ENCODE results near the gene BMAL1. TPM values are rescaled to one million over a fixed set of nuclear protein-coding genes. Genes with fewer than 3 reads are reported as not detected.
A peak's percentile ranks its signal among the peaks of the same experiment; 100 is the strongest.
"Not testable (repeated sequence)": the region's sequence is repeated elsewhere in the genome, so short reads cannot be mapped to it uniquely, and the experiment has no call there.

BMAL1 gene
- total RNA-seq, 2 experiments from 2014 or later, result 28.2 to 29.0 TPM

DNA sequence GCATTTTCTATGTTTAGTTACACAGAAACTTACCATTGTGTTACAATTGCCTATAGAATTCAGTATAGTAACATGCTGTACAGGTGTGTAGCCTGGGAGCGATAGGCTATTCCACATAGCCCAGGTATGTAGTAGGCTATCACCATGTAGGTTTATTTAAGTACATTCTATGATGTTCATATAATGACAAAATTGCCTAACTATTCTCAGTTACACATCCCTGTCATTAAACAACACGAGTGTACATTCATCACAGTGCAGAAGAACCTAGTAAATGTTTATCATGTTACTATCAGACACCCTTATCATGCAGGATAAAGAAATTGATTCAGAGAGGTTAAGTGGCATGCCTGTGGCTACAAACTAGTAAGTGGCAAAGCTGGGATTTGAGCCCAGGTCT lies 28.4 kb upstream of the BMAL1 start:
- H3K27me3 Mint-ChIP-seq (ENCODE audit: low read depth), result peaks cover 14% of the 10 kb centered on the region
- H3K27ac Mint-ChIP-seq, result no peak overlapping the region
- no peak overlapping the region for H3K4me3 Mint-ChIP-seq
- CTCF ChIA-PET, result interaction anchor here (1.3 to 1.5 kb wide), 3 partner anchors 8 to 99 kb away, joined by 3 to 7 read pairs (median 5); no protein-coding TSS in a partner anchor
- H3K9me3 Mint-ChIP-seq, result no peaks in the 10 kb centered on the region
- no peaks in the 10 kb centered on the region for H3K36me3 Mint-ChIP-seq (ENCODE audit: low read depth)
- H3K4me1 Mint-ChIP-seq (ENCODE audit: low read depth), result no peaks in the 10 kb centered on the region
- DNase-seq, result no peak
- intact Hi-C loops (cut with micrococcal nuclease), result no loop called here

DNA sequence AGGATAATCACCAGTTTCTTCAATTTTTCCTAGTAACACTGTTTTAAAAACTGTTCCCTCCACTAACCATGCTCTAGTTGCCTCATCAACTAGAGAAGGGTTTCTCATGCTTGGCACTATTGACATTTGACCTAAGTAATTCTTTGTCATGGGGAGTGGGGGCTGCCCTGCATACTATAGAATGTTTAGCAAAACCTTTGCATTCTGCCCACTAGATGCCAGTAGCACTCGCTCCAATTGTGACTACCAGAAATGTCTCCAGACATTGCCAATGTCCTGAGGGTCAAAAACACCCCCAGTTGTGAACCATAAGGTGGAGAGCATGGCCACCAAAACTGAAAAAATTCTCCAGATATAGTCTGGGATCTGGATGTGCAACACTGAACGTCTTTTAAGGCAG lies 27.6 kb upstream of the BMAL1 start:
- H3K4me1 Mint-ChIP-seq (ENCODE audit: low read depth), result no peaks in the 10 kb centered on the region
- no peaks in the 10 kb centered on the region for H3K36me3 Mint-ChIP-seq (ENCODE audit: low read depth)
- H3K27me3 Mint-ChIP-seq (ENCODE audit: low read depth), result peaks cover 9% of the 10 kb centered on the region
- no peak overlapping the region for H3K27ac Mint-ChIP-seq
- H3K4me3 Mint-ChIP-seq, result no peak overlapping the region
- intact Hi-C loops (cut with micrococcal nuclease), result loop anchor here (1.0 kb wide), 1 partner anchor 94 kb away; no protein-coding TSS in a partner anchor
- no peaks in the 10 kb centered on the region for H3K9me3 Mint-ChIP-seq
- peak; percentile 26 for DNase-seq
- CTCF ChIA-PET, result interaction anchor here (0.5 to 1.5 kb wide), 6 partner anchors 23 to 95 kb away, joined by 3 to 7 read pairs (median 4); no protein-coding TSS in a partner anchor

DNA sequence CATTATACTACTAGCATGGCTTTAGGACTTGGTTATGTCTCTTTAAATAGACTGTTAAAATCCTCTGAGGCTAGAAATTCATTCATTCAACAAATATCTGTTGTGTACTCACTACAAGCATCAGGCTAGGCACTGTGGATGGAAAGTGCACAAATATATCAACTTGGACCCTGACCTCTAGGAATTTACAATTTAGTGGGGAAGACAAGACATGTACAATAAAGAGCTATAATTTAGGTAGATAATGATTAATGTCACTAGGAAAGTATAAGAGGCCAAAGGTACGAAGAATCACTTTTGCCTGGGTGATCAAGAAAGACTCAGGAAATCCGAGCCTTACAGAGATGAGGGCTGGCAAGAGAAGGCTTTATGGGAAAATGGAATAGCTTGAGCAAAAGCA lies 25.6 kb upstream of the BMAL1 start:
- CTCF ChIA-PET, result interaction anchor here (0.8 to 1.1 kb wide), 3 partner anchors 84 to 115 kb away, joined by 3 to 5 read pairs (median 3); no protein-coding TSS in a partner anchor
- Mint-ChIP-seq H3K27ac (no peak overlapping the region), H3K36me3 (ENCODE audit: low read depth) (no peaks in the 10 kb centered on the region), H3K9me3 (no peaks in the 10 kb centered on the region), H3K4me3 (no peak overlapping the region), H3K27me3 (ENCODE audit: low read depth) (no peaks in the 10 kb centered on the region), H3K4me1 (ENCODE audit: low read depth) (no peaks in the 10 kb centered on the region)
- intact Hi-C loops (cut with micrococcal nuclease), result no loop called here
- no peak for DNase-seq

DNA sequence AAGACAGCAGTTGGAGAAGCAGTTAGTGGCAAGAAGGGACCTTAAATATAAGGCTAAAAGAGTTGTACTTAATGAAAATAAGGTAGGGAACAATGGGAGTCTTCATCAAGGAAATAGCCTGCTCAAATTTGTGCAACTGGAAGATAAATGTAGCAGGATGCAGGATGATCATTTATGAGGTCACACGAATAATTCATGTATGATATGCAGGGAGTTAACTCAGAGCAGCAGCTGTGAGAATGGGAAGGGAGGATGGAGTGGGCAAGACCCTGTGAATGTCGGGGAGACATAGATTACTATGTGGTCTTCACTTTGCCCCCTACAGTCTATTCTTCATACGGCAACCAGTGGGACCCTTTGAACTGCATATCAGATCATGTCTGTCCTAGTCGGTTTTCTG lies 25.2 kb upstream of the BMAL1 start:
- no peak overlapping the region for H3K27ac Mint-ChIP-seq
- H3K36me3 Mint-ChIP-seq (ENCODE audit: low read depth), result no peaks in the 10 kb centered on the region
- no peaks in the 10 kb centered on the region for H3K27me3 Mint-ChIP-seq (ENCODE audit: low read depth)
- CTCF ChIA-PET, result no interaction called here
- no peak for DNase-seq
- intact Hi-C loops (cut with micrococcal nuclease), result no loop called here
- H3K9me3 Mint-ChIP-seq, result no peaks in the 10 kb centered on the region
- no peaks in the 10 kb centered on the region for H3K4me1 Mint-ChIP-seq (ENCODE audit: low read depth)
- no peak overlapping the region for H3K4me3 Mint-ChIP-seq

DNA sequence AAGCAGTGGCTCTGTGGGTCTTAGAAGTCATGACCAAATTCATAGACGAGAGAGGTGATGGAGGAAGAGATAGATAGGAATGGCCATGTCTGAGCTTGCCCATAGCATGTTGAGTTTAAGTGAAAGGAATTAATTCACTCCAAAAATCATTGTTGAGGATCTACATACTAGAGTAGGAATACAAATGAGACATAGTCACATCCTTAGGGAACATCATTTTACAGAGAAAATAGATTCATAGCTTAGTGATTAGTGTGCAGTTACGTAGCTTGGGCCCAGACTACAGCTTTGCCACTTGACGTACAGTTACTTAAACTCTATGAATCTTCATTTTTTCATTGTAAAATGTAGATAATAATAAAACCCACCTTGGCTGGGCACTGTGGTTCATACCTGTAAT lies 21.4 kb upstream of the BMAL1 start:
- Mint-ChIP-seq H3K4me3 (no peak overlapping the region), H3K9me3 (no peaks in the 10 kb centered on the region), H3K27me3 (ENCODE audit: low read depth) (no peaks in the 10 kb centered on the region), H3K4me1 (ENCODE audit: low read depth) (peaks cover 17% of the 10 kb centered on the region), H3K36me3 (ENCODE audit: low read depth) (no peaks in the 10 kb centered on the region), H3K27ac (no peak overlapping the region)
- CTCF ChIA-PET, result interaction anchor here (0.6 to 1.4 kb wide), 5 partner anchors 17 to 90 kb away, joined by 3 to 5 read pairs (median 3); no protein-coding TSS in a partner anchor
- DNase-seq, result no peak
- intact Hi-C loops (cut with micrococcal nuclease), result no loop called here

DNA sequence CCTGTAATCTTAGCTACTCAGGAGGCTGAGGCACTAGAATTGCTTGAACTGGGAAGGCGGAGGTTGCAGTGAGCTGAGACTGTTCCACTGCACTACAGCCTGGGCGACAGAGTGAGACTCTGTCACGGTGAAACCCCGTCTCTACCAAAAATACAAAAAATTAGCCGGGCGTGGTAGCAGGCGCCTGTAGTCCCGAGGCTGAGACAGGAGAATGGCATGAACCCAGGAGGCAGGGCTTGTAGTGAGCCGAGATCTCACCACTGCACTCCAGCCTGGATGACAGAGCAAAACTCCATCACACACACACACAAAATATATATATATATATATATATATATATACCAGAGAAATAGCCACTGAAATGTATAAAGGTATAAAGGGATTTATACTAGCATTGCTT lies 19.5 kb upstream of the BMAL1 start:
- H3K4me1 Mint-ChIP-seq (ENCODE audit: low read depth), result peaks cover 17% of the 10 kb centered on the region
- H3K4me3 Mint-ChIP-seq; H3K27ac Mint-ChIP-seq; H3K27me3 Mint-ChIP-seq (ENCODE audit: low read depth); intact Hi-C loops (cut with micrococcal nuclease); DNase-seq; H3K9me3 Mint-ChIP-seq; H3K36me3 Mint-ChIP-seq (ENCODE audit: low read depth): not testable (repeated sequence)
- CTCF ChIA-PET, result interaction anchor here (0.6 to 1.8 kb wide), 3 partner anchors 8 to 99 kb away, joined by 3 to 5 read pairs (median 4); no protein-coding TSS in a partner anchor

DNA sequence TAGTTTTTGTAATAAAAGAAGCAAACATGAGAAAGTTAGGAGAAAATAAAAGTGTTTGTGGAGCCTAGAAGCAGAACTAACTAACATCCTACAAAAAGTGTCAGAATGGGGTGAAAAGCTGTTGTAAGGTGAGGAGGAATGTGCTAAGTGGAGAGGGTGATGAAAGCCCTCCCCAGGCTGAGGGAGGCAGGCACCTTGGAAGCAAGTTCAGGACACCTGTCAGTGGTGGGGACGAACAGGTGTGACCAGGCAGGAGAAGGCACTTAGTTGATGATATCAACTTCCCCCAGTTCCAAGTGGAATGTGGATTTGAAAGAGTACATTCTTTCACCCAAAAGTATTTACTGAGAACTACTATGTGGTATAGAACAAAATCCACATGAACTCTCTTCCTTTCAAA lies 18.7 kb upstream of the BMAL1 start:
- peaks cover 17% of the 10 kb centered on the region for H3K4me1 Mint-ChIP-seq (ENCODE audit: low read depth)
- no peak overlapping the region for H3K27ac Mint-ChIP-seq
- no peaks in the 10 kb centered on the region for H3K9me3 Mint-ChIP-seq
- no peak for DNase-seq
- intact Hi-C loops (cut with micrococcal nuclease), result no loop called here
- no peak overlapping the region for H3K4me3 Mint-ChIP-seq
- no peaks in the 10 kb centered on the region for H3K36me3 Mint-ChIP-seq (ENCODE audit: low read depth)
- CTCF ChIA-PET, result no interaction called here
- H3K27me3 Mint-ChIP-seq (ENCODE audit: low read depth), result no peaks in the 10 kb centered on the region

DNA sequence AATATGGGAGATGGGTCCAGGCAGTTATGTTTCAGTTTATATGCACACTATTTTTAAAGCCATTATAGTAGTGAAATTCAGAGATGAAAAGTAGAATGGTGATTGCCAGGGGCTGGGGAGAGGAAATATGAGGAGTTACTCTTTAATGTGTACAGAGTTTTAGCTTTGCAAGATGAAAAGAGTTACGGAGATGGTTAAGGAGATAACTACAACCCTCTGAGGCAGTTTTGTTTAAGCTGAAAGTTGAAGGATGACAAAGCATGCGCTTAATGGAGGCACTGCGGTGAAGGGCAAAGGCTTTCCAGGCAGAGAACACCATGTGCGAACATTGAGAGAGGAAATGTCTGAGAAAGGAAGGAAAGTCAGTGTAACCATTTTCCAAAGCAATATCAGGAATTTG lies 18.2 kb upstream of the BMAL1 start:
- DNase-seq, result peak; percentile 14
- CTCF ChIA-PET, result no interaction called here
- H3K4me3 Mint-ChIP-seq, result peak overlapping the region; percentile 5
- no peaks in the 10 kb centered on the region for H3K36me3 Mint-ChIP-seq (ENCODE audit: low read depth)
- H3K9me3 Mint-ChIP-seq, result no peaks in the 10 kb centered on the region
- H3K27ac Mint-ChIP-seq, result no peak overlapping the region
- H3K27me3 Mint-ChIP-seq (ENCODE audit: low read depth), result no peaks in the 10 kb centered on the region
- intact Hi-C loops (cut with micrococcal nuclease), result no loop called here
- peaks cover 17% of the 10 kb centered on the region for H3K4me1 Mint-ChIP-seq (ENCODE audit: low read depth)

DNA sequence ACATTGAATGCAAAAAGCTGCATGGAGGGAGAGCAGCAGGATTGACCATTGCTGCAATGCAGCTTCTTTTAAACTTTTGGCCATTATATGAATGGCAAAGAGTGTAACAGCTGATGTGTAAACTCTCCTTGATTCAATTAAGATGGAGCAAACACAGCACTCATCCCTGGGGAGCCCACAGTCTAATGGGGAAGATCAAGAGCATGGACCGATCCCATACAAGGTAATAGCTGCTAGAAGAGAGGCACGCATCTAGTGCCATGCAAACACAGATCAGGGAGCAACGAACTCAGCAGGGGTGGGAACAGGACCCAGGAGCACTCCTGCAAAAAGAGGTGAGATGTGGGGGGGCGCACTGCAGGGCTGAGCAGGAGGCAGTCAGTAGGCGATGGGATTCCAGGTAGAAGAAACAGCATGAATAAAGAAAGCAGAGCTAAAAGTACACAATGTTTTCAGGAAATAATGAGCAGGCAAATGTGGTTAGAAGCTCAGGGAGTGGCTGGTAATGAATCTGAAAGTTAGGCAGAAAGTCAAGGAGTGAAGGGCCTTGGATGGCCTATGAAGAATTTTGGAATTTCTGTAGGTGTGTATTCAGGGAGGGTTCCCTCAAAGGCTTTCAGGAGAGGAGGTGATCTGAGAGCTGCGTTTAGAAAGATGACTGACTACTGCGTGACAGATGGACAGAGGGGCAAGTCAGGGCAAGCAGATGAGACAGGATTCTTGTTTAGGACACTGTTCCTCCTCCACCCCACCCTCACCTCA lies 17.2 kb upstream of the BMAL1 start:
- CTCF ChIA-PET, result interaction anchor here (0.5 to 1.2 kb wide), 3 partner anchors 75 to 524 kb away, joined by 3 read pairs; no protein-coding TSS in a partner anchor
- Mint-ChIP-seq H3K4me1 (ENCODE audit: low read depth) (peaks cover 17% of the 10 kb centered on the region), H3K9me3 (no peaks in the 10 kb centered on the region), H3K36me3 (ENCODE audit: low read depth) (no peaks in the 10 kb centered on the region), H3K27me3 (ENCODE audit: low read depth) (no peaks in the 10 kb centered on the region), H3K27ac (no peak overlapping the region), H3K4me3 (no peak overlapping the region)
- DNase-seq, result no peak
- intact Hi-C loops (cut with micrococcal nuclease), result no loop called here

DNA sequence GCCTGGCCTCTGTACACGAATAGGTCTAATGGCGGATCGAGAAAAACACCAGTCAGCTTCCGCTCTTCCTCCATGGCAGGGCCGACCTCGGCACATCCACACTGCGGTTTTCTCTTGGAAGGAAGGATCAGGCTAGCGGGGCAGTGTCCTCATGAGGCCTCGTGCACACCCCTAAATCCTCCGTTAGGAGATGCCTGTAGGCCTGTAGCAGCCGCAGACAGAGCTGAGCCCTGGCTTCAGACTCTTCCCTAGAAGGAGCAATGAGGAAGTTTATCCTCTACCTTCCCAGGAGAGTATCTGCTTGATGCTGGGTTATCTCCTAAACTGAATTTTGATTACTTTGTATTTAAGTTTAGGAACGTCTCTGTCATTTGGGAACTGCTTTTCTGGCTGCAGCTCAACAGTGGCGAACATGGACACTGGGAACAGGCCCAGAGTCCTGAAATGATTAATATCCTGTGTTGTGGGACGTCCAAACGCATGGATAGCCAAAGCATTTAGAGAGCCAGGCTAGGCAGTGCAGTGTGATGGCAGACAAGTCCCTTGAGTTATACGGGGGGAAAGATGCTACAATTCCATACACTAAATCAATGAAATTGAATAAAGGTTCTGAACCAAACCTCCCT lies 16.5 kb upstream of the BMAL1 start:
- no peaks in the 10 kb centered on the region for H3K36me3 Mint-ChIP-seq (ENCODE audit: low read depth)
- CTCF ChIA-PET, result interaction anchor here (0.5 to 1.7 kb wide), 4 partner anchors 74 to 525 kb away, joined by 3 to 6 read pairs (median 3); no protein-coding TSS in a partner anchor
- H3K27me3 Mint-ChIP-seq (ENCODE audit: low read depth), result no peaks in the 10 kb centered on the region
- no peaks in the 10 kb centered on the region for H3K9me3 Mint-ChIP-seq
- intact Hi-C loops (cut with micrococcal nuclease), result no loop called here
- H3K4me1 Mint-ChIP-seq (ENCODE audit: low read depth), result peaks cover 17% of the 10 kb centered on the region
- no peak for DNase-seq
- no peak overlapping the region for H3K4me3 Mint-ChIP-seq
- H3K27ac Mint-ChIP-seq, result no peak overlapping the region

DNA sequence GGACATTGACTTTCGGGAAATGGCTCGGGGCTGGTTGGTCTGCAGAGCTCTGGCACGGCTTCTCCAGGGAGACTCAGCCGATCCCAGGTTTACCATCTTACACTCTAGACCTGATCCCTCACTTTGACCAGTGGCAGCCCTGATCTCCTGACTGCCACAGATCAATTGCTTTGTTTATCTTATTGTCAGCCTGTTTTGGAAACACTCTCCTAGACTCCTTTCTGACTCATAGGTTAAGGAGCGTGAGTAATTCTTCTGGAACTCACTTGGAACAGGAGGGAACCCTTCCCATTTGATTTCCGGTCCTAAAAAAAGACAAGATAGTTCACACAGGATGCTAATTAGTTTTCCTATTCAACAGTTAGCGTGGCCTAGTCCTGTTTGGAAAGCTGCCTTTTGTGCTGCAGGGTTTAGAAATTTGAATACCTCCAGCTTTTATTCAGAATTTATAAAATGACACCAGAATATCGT lies 16.0 kb upstream of the BMAL1 start:
- DNase-seq, result no peak
- Mint-ChIP-seq H3K27me3 (ENCODE audit: low read depth) (no peaks in the 10 kb centered on the region), H3K9me3 (no peaks in the 10 kb centered on the region), H3K27ac (no peak overlapping the region), H3K36me3 (ENCODE audit: low read depth) (no peaks in the 10 kb centered on the region), H3K4me1 (ENCODE audit: low read depth) (peaks cover 17% of the 10 kb centered on the region), H3K4me3 (no peak overlapping the region)
- intact Hi-C loops (cut with micrococcal nuclease), result no loop called here
- CTCF ChIA-PET, result interaction anchor here (1.7 kb wide), 1 partner anchor 74 kb away, joined by 6 read pairs; no protein-coding TSS in a partner anchor

DNA sequence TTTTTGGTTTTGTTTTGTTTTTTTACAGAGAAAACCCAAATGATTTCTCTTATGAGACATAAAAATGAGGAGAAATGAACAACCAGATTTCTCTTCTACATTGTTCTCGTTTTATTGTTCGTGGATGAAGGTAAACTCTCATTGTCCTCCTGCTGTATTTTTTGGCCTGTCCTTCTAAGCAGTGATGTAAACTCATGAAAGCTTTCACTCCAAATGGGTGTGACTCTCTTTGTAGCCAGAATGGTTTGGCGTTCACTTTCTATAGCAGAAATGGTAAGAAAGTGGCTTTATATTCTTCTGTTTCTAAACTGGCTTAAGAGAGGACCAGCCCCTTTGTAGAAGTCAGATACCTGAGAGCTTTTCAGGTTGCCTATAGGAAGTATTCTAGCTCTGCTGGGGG lies 15.5 kb upstream of the BMAL1 start:
- Mint-ChIP-seq H3K4me1 (ENCODE audit: low read depth) (peaks cover 17% of the 10 kb centered on the region), H3K4me3 (no peak overlapping the region), H3K9me3 (no peaks in the 10 kb centered on the region), H3K27me3 (ENCODE audit: low read depth) (no peaks in the 10 kb centered on the region), H3K36me3 (ENCODE audit: low read depth) (no peaks in the 10 kb centered on the region), H3K27ac (no peak overlapping the region)
- no peak for DNase-seq
- CTCF ChIA-PET, result interaction anchor here (1.7 kb wide), 1 partner anchor 73 kb away, joined by 6 read pairs; no protein-coding TSS in a partner anchor
- intact Hi-C loops (cut with micrococcal nuclease), result no loop called here
